Aorta (tissue), 5 donors: Measurements from ENCODE around the gene SPTBN1. TPM values are rescaled to one million over a fixed set of nuclear protein-coding genes. Genes with fewer than 3 reads are reported as not detected.
A peak's percentile ranks its signal among the peaks of the same experiment; 100 is the strongest.

Experiments used
- ATAC-seq: fragments of 200-7000 bp; cut with Tn5 transposase; one replicate; pipeline ENCODE4 v1.9.1; 2022; ENCODE audit warnings: moderate library complexity; ENCODE audit not compliant: low FRiP score
- DNase-seq, 2 donors: peaks; one replicate each; pipeline ENCODE4 v3.0.0-alpha.2; 2020
- H3K27ac ChIP-seq, 2 donors: one replicate each; pipeline ENCODE4 v1.5.1; 2013; ENCODE audit warnings: low read length in 2 of 2, mild to moderate bottlenecking in 2 of 2, moderate library complexity in 2 of 2, control low read depth in 1 of 2, inconsistent platforms in 1 of 2, low read depth in 1 of 2
- H3K27me3 ChIP-seq, 2 donors: one replicate each; pipeline ENCODE4 v1.6.1; 2013; ENCODE audit warnings: control low read depth in 1 of 2, low read length in 1 of 2, mild to moderate bottlenecking in 1 of 2, moderate library complexity in 1 of 2; ENCODE audit not compliant: insufficient read depth in 2 of 2, control insufficient read depth in 1 of 2
- H3K36me3 ChIP-seq, 2 donors: one replicate each; pipeline ENCODE4 v1.6.1; 2013; ENCODE audit warnings: control low read depth in 1 of 2, low read length in 1 of 2, mild to moderate bottlenecking in 1 of 2; ENCODE audit not compliant: insufficient read depth in 2 of 2, control insufficient read depth in 1 of 2
- H3K4me1 ChIP-seq, 2 donors: one replicate each; pipeline ENCODE4 v1.6.1; 2013; ENCODE audit warnings: low read length in 2 of 2, control low read depth in 1 of 2, mild to moderate bottlenecking in 1 of 2, moderate library complexity in 1 of 2; ENCODE audit not compliant: insufficient read depth in 2 of 2, control insufficient read depth in 1 of 2
- H3K4me3 ChIP-seq, 2 donors: one replicate each; pipeline ENCODE4 v1.5.1; 2013; ENCODE audit warnings: low read length in 2 of 2, control low read depth in 1 of 2, mild to moderate bottlenecking in 1 of 2
- H3K9me3 ChIP-seq: one replicate; pipeline ENCODE4 v1.6.1; 2013; ENCODE audit warnings: mild to moderate bottlenecking, low read length; ENCODE audit not compliant: control insufficient read depth
- WGBS, 2 donors: extraction: QIAGEN DNeasy Blood & Tissue Kit; methylation state at CpG; one replicate each; pipeline ENCODE4 v1.1.7; 2013; 5-methylcytosine and 5-hydroxymethylcytosine counted together
- intact Hi-C, 2 donors: fragments of 100-400 bp; cut with DNase I; formaldehyde crosslinking; loops; one replicate each; pipeline versions ENCODE4 v1.14.2 to v1.15.0; 2022
- polyA plus RNA-seq, 2 donors: library from polyadenylated mRNA; stranded (reverse); fragments of 200-250 nt; gene quantifications; one replicate each; pipeline ENCODE4 v1.2.3, GENCODE V29; 2013
- total RNA-seq, 2 donors: library from RNA; stranded (reverse); fragmentation: NEBNext Ultra II Directional; extraction: Animal tissue kit (Norgen Biotek cat#: 25700); gene quantifications; one replicate each; pipeline ENCODE4 v1.2.1, GENCODE V29; 2021
- donor health status: healthy with polysubstance abuse.
- donor health status: Bipolar disorder and iron deficiency.
- donor health status: DM: no; HTN: no; CAD: no.
- donor health status: DM: no; HTN: no; CAD: no.
- donor health status: DM: yes; HTN: yes; CAD: no.

The SPTBN1 gene
- total and polyA plus RNA-seq, 4 donors, result 84.9 to 540 (median 218) TPM

DNA sequence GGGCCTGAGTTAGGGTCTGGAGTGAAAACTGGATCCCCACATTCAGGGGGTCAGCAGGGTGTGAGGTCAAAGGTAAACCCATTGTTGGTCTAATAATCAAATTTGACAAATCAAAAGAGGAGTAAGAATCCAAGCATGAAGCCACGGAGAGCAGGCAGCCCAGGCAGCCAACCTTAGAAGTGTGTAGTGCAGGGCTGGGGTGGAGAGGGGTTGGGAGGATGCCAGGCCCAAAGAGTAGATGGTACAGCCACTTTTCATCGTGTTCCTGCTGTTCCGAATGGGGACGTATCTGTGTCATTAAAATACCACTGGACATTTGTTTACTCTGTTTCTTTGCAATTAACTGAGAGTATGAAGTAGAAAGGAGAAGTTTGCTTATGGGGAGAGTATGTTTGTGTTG is 16.5 kb upstream of the SPTBN1 start:
- H3K9me3 ChIP-seq, result no peaks in the 10 kb centered on the region
- DNase-seq (no peak), ATAC-seq (no peak)
- no peak overlapping the region for H3K27ac ChIP-seq
- no peaks in the 10 kb centered on the region for H3K36me3 ChIP-seq
- WGBS, 2 donors, result 71 to 75% methylated on average over 4 of the region's 4 CpGs
- peaks cover 0 to 5% of the 10 kb centered on the region in 2 donors for H3K4me1 ChIP-seq
- H3K4me3 ChIP-seq, result no peak overlapping the region
- H3K27me3 ChIP-seq, result no peaks in the 10 kb centered on the region
- intact Hi-C loops, result no loop called here

DNA sequence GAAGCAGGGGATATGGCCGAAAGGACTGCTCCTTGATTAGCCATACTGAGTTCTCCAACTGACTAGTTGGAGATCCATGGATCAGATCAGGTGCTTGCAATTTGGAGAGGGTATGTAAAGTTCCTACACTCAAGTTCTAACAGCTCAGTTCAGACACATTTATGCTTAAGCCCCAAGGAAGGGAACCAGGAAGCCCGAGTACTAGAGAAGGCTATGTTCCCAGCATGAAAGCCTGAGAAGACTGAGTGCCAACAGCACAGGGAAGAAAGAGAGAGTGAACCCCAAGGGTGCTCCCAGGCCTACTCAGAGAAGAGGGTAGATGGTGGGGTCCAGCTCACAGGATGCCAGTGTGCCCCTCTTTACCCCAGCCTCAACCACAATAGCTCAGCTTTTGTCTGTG is 16.1 kb upstream of the SPTBN1 start:
- no peak for DNase-seq
- Histone ChIP-seq H3K9me3 (no peaks in the 10 kb centered on the region), H3K27ac (peak overlapping the region in 1 of 2 donors; percentile 74), H3K36me3 (no peaks in the 10 kb centered on the region), H3K4me3 (no peak overlapping the region), H3K27me3 (no peaks in the 10 kb centered on the region), H3K4me1 (peaks cover 0 to 5% of the 10 kb centered on the region in 2 donors)
- ATAC-seq, result no peak
- 69 to 78% methylated on average over 2 of the region's 2 CpGs for WGBS, 2 donors
- intact Hi-C loops, result no loop called here

DNA sequence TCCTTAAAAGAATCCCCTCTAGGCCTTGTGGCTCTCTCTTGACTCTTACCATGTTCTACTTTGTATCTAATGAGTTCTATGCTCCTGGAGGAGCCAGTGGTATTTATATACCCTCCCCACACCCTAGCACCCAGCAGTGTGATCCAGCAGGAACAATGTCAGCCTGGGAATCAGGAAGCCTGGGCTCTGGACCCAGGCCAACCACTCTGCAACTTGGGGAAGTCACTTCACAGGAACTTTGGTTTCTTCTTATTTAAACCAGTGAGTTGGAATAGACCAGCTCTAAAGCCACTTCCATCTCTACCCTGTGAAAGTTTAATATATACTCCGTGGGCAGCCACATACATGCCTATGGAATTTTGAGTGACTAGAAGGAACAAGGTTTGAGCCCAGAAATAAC is 11.6 kb upstream of the SPTBN1 start:
- 89 to 93% methylated on average over 1 of the region's 1 CpG for WGBS, 2 donors
- Histone ChIP-seq H3K27ac (no peak overlapping the region), H3K27me3 (no peaks in the 10 kb centered on the region), H3K36me3 (no peaks in the 10 kb centered on the region), H3K4me3 (no peak overlapping the region), H3K4me1 (peaks cover 0 to 5% of the 10 kb centered on the region in 2 donors), H3K9me3 (no peaks in the 10 kb centered on the region)
- no peak for DNase-seq
- intact Hi-C loops, result no loop called here
- no peak for ATAC-seq

DNA sequence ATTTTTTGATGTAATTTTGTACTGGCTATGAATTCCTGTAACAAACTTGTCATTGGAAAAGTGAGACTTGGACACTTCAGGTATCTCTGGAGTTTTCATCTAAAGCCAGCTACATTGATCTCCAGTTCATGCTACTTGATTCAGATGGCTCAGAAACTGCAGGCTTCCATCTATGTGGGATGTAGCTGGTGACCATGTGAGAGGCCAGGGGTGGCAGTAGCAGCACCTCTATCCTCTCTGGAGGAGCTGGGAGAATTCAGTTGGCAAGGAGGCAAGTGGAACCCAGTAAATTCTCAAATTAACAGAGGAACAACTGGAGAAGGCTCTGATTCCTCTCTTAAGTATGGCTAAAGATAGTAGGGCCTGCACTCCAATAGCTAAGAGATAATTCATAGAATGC is 10.0 kb upstream of the SPTBN1 start:
- DNase-seq (no peak), ATAC-seq (no peak)
- no peaks in the 10 kb centered on the region for H3K27me3 ChIP-seq
- no peaks in the 10 kb centered on the region for H3K4me1 ChIP-seq
- intact Hi-C loops, result no loop called here
- no peaks in the 10 kb centered on the region for H3K9me3 ChIP-seq
- no peak overlapping the region for H3K27ac ChIP-seq
- no peak overlapping the region for H3K4me3 ChIP-seq
- no peaks in the 10 kb centered on the region for H3K36me3 ChIP-seq

DNA sequence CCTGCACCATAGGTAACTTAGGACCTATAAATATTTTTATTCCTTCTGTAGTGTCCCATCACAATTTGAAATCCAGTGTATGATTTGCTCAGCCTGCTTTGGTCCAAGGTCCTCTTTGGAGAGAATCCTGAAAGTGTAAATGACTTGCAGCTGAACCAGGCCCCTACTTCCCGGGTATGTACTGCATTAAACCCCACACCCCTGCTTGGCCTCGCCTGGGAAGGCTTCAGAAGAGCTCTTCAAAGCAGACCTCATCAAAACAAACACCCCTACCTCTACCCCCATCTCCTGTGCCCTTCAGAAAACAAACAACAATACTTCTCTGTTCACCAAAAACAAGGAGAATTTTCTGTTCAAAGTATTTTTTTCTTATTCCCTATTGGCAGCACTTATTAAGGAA is 9.5 kb upstream of the SPTBN1 start:
- H3K4me1 ChIP-seq, result no peaks in the 10 kb centered on the region
- DNase-seq (no peak), ATAC-seq (no peak)
- WGBS, 2 donors, result 88 to 91% methylated on average over 2 of the region's 2 CpGs
- H3K27ac ChIP-seq, result no peak overlapping the region
- intact Hi-C loops, result no loop called here
- no peak overlapping the region for H3K4me3 ChIP-seq
- no peaks in the 10 kb centered on the region for H3K27me3 ChIP-seq
- no peaks in the 10 kb centered on the region for H3K36me3 ChIP-seq
- H3K9me3 ChIP-seq, result no peaks in the 10 kb centered on the region

DNA sequence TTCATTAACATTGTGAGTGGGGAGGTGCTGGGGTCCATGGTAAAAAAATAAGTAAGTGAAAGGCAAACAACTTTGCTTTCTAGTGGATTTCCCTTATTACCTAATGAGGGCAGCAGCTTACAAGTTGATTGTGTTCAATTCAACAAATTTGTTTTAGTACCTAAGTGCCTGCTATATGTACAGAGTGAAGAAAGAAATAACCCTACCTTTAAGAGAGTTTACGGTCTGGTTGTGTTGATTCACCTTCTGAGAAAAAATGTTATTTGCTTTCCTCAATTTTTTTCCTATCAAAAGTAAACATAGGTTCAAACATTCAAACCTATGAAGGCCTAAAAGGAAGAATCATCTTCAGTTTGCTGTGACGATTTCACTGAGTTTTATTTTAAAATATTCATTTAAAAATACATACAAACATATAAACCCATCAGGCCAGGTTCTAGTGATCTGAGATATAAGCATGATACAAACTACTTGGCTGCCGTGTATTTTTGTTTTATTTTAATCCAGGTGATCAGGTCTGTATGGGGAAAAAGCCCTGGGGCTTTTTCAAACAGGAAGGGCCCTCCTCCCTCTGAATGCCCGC is 1.5 kb upstream of the SPTBN1 start:
- DNase-seq, result no peak
- no peak for ATAC-seq
- peak overlapping the region; percentile 37 to 92 for H3K27ac ChIP-seq
- H3K4me1 ChIP-seq, result peaks cover 0 to 3% of the 10 kb centered on the region in 2 donors
- H3K4me3 ChIP-seq, result peak overlapping the region; percentile 60 to 93
- 33 to 38% methylated on average over 4 of the region's 4 CpGs for WGBS, 2 donors
- no peaks in the 10 kb centered on the region for H3K36me3 ChIP-seq
- no peaks in the 10 kb centered on the region for H3K27me3 ChIP-seq
- H3K9me3 ChIP-seq, result no peaks in the 10 kb centered on the region
- intact Hi-C loops, result loop anchor here (2.0 to 10.0 kb wide), 4 partner anchors 122 to 337 kb away; partner anchors contain the start of gene ACYP2 (in 1 of the 2)

DNA sequence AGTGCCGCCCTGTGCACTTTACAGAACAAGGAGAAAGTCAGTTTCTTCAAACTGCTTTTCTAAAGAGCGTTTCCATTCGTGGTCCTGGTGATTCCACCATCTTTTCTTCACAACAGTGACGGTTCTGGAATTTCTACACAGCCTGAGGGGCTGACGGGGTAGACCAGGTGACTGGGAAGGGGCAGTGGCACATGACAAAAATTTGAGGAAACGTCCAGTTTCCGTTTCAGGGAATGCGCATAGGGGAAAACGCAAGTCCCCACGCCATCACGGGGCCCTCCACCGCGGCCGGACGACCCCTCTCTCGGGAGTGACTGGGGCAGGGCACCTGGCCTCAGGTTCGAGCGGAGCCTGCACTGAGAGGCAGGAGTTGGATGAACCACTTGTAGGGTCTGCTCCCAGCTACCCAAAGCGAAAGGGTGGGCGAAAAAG is 980 bp upstream of the SPTBN1 start:
- peak; percentile 33 for ATAC-seq
- DNase-seq, result peak; percentile 55 to 79
- H3K27ac ChIP-seq, result peak overlapping the region; percentile 37 to 92
- WGBS, 2 donors, result 1 to 2% methylated on average over 20 of the region's 20 CpGs
- no peaks in the 10 kb centered on the region for H3K36me3 ChIP-seq
- no peaks in the 10 kb centered on the region for H3K27me3 ChIP-seq
- intact Hi-C loops, result loop anchor here (2.0 to 10.0 kb wide), 4 partner anchors 123 to 338 kb away; partner anchors contain the start of gene ACYP2 (in 1 of the 2)
- H3K4me1 ChIP-seq, result peaks cover 0 to 3% of the 10 kb centered on the region in 2 donors
- peak overlapping the region; percentile 60 to 93 for H3K4me3 ChIP-seq
- H3K9me3 ChIP-seq, result no peaks in the 10 kb centered on the region

DNA sequence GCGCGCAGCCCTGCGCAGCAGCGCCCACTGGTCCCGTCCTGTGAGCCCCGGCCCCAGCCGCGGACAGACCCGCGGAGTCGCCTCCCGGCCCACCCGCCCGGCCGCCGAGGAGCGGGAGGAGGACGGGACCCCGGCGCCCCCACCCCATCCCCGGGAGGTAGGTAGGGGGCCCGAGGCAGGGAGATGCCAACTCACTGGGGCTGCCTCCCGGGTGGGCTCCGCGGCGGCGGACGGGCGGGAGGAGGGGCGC is 160 bp downstream of the SPTBN1 start:
- WGBS, 2 donors, result 1% methylated on average over 18 to 30 of the region's 30 CpGs
- peak overlapping the region; percentile 60 to 93 for H3K4me3 ChIP-seq
- H3K36me3 ChIP-seq, result no peaks in the 10 kb centered on the region
- H3K27ac ChIP-seq, result peak overlapping the region; percentile 19 to 47
- intact Hi-C loops, result loop anchor here (5.0 to 10.0 kb wide), 3 partner anchors 124 to 339 kb away; partner anchors contain the start of gene ACYP2 (in 1 of the 2)
- peaks cover 0 to 3% of the 10 kb centered on the region in 2 donors for H3K4me1 ChIP-seq
- ATAC-seq (peak; percentile 67), DNase-seq (no peak)
- no peaks in the 10 kb centered on the region for H3K9me3 ChIP-seq
- H3K27me3 ChIP-seq, result no peaks in the 10 kb centered on the region

DNA sequence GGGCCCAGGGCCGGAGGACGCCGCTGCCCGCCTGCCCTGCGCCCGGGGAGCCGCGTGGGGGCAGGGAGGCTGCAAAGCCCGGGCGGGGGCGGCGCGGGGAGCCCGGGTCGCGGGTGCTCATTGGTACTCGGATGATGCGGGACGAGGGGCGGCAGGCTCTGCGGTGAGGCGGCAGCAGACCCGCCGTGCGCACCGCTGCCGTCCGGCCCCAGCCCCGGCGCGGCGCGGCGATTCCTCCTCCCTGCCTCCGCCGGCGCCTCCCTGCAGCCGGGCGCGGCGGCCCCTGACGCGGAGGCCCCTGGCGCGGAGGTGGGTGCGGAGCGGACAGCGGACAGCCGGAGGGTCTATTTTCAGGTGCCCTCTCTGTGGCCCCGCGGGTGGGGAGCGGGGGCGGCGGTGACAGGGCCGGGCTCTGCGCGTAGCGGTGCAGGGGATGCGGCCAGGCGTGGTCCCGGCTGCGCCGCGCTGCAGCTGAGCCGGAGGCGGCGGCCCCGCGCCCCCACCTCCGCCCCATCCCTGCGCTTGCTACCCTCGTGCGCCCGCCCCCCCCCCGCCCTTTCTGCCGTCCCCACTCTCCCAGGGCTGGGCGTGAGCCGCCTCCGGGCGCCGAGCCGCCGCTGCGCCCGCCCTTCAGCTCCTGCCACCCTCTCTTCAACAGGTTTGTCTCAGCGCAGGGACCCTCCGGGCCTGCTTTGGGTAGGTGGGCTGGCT is 640 bp downstream of the SPTBN1 start:
- intact Hi-C loops, result loop anchor here (1.0 to 10.0 kb wide), 4 partner anchors 124 to 339 kb away; partner anchors contain the start of gene ACYP2 (in 1 of the 2)
- DNase-seq, result peak in 1 of 2 donors; percentile 59
- no peaks in the 10 kb centered on the region for H3K9me3 ChIP-seq
- peak; percentile 26 for ATAC-seq
- no peaks in the 10 kb centered on the region for H3K27me3 ChIP-seq
- H3K4me1 ChIP-seq, result peaks cover 0 to 3% of the 10 kb centered on the region in 2 donors
- peak overlapping the region; percentile 60 to 93 for H3K4me3 ChIP-seq
- H3K27ac ChIP-seq, result peak overlapping the region; percentile 47 to 59
- no peaks in the 10 kb centered on the region for H3K36me3 ChIP-seq
- 1% methylated on average over 39 to 87 of the region's 87 CpGs for WGBS, 2 donors
